ENCODE results near the gene CKLF.

- TF ChIP-seq, protein P1, sequence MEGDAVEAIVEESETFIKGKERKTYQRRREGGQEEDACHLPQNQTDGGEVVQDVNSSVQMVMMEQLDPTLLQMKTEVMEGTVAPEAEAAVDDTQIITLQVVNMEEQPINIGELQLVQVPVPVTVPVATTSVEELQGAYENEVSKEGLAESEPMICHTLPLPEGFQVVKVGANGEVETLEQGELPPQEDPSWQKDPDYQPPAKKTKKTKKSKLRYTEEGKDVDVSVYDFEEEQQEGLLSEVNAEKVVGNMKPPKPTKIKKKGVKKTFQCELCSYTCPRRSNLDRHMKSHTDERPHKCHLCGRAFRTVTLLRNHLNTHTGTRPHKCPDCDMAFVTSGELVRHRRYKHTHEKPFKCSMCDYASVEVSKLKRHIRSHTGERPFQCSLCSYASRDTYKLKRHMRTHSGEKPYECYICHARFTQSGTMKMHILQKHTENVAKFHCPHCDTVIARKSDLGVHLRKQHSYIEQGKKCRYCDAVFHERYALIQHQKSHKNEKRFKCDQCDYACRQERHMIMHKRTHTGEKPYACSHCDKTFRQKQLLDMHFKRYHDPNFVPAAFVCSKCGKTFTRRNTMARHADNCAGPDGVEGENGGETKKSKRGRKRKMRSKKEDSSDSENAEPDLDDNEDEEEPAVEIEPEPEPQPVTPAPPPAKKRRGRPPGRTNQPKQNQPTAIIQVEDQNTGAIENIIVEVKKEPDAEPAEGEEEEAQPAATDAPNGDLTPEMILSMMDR (conservative IDR thresholded peaks at IDR 0.05) = no peak
- TF ChIP-seq ZFX (IDR thresholded peaks at IDR 0.05) = no peak
Observed at GRCh38 chr16:66547101-66547989, 5.0 kb upstream of the CKLF start.
